GM21381 (cell line): ENCODE measurements around the gene EIF2B5.

Experiments used
- ATAC-seq: cut with Tn5 transposase; IDR thresholded peaks from one replicate; pipeline ENCODE4 v1.9.1; 2021; ENCODE audit warnings: mild to moderate bottlenecking, moderate library complexity; ENCODE audit not compliant: unreplicated experiment

Gene EIF2B5

GRCh38 chr3:184172681-184173373 is 37.7 kb downstream of the EIF2B5 start:
- no peak for ATAC-seq

DNA sequence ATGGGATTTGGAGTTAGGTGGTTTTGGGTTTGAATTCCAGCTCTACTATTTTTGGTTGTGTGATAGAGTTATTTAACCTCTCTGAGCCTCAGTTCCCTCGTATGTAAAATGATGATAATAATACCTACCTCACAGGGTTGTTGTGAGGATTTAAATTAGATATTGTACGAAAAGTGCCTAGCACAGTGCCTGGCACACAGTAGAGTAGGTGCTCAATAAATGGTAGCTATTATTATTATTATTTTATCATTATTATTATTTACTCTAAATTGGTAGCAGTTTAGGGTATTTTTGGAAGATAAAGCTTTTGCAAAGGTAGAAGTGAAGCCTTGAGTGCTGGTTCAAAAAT is 38.2 kb downstream of the EIF2B5 start:
- no peak for ATAC-seq

DNA sequence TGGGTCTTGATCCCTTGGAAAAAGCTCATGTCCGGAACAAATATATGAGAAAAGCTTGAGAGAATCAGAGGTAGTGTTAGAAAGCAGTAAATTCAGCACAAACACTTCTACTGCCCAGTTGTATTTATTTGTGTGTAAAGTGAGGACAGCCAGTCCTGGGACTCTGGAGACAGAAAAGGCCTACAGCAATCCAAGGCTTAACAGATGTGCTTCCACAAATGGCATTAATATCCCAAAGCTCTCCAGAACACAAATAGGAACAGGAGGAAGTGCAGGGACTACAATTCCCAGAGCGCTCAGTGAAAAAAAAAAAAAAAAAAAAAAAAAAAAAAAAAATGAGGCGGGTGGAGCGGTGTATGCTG is 39.1 kb downstream of the EIF2B5 start:
- peak; percentile 2 for ATAC-seq

DNA sequence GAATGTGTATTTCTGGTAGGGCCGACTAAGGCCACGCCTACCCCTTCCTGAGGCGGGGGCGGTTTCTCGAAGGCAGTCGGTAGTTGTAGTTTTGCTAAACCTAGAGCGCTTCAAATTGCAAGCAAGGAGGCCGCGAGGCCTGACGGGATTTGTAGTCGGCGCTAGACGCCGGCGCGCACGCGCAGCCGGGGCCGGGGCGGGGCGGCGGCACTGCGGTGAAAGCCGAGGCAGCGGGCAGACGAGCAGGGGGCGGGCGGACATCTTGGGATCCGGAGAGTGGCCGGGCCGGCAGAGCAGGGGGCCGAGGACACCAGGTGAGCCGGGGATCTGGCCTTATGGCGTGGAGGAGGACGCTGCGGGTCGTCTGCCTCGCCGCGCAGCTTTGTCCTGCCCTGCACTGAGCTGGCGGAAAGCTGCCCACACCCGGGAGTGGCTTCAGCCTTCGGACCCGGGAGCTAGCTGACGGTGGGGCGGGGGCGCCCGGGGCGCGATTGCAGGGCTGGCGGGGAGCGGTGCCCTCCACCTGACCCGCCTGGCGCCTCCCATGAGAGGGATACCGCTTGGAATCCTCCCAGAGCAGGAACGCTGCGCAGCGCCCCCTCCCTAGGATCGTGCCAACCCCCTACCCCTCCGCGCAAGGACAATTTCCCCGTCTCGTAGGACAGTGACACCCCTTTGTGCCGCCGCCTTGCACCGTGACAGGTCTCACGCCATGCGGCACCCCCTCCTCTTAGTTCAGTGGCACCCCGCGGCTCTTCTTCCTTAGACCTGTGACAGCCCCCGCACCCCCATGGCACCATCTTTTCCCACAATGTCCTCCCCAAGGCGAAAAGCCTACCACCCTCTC is 39.7 kb downstream of the EIF2B5 start, which contains the start of gene AP2M1:
TSS of gene AP2M1 (plus strand) at position 210 of the 847 bp plus-strand sequence. CDS start 2,139 bp downstream, outside the sequence.
- ATAC-seq = peak; percentile 92

DNA sequence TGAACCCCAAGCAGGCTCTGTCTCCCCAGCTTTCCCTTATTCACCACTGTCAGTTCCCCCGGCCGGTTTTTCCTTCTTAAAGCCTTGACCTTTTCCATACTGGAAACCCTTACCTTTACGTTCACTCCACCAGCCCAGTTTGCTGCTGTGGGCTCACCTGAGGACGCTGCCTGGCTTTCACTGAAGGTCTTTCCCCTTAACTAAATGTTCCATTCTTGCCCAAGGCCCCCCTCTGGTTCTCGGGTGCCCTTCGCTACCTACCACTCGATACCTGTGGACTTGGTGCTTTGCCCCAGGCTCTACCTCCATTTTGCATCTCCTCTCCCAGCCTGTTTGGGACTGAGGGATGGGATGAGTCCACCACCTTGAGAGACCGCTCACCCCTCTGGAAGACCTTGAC is 40.3 kb downstream of the EIF2B5 start:
- ATAC-seq = no peak

DNA sequence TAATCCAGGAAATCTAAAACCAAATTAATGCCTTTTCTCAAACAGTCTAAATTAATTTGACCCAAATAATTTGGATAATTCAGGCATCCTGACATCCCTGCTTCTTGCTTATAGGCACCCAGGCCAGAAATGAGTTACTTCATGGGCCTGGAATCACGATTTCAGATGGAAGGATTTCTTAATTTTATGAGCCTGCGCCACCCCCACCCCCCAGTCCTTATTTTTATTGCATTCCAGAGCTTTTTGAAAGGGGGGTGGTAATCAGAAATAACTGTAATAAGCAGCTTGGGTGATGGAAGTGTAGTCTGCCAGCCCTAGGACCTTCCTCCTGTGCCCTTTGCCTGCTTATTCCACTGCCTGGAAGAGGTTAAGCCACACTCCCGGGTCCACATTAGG is 40.8 kb downstream of the EIF2B5 start:
- no peak for ATAC-seq

DNA sequence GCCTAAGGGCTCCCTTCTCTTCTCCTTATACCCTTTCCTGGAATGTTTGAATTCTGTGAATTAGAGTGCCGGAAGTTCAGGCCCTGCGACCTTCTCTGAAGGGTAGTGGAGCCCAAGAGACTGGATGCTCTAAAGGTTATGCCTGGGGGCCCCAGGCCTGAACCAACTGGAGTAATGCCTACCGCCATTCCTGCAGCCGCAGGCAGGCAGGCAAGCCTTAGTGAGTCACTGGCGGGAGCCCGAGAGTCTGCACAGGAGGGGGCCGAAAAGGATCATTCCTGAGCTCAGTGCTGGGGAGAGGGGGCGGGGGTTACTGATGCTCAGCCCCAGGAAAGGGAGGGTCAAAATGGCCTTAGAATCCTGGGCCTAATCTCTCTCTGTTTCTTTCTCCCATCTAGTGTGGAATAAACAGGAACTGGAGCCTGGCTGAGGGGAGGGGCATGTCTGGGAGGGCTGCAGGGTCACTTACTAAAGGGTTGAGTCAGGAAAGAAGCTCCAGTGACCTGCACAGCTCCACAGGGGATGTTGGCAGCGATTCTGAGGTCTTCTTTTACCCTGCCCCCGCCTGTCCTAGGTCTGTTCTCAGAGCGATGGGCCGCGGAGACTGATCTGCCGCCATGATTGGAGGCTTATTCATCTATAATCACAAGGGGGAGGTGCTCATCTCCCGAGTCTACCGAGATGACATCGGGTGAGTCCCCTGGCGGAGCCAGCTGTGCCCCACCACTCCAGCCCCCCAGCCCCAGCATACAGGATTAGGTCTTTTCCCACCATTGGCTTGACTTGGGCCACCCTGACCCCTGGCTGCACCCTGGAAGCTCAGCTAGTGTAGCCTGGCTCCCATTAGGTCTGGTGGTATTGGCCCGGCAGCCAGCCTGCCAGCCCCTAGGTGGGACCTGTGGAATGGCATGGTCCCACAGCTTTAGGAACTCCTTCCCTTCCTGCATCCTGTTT is 41.5 kb downstream of the EIF2B5 start:
- ATAC-seq = no peak

DNA sequence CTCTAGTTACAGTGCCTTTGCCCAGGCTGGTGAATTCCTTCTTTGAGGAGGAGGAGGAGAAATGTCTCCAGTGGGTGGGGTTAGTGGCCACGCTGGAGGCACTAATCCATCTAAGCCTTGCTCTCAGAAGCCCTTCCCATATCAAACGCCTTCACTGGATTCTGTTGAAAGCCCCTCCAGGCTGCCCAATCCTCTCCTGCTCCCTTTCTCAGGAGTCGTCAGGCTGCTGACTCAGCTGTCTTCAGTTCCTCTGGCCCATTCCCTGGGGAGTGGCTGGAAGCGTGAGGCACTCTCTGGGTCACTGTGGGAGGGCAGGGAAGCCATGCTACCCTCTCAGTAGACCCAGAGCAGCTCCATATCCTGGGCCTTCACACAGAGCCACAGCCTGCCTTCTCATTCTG is 42.2 kb downstream of the EIF2B5 start:
- no peak for ATAC-seq

DNA sequence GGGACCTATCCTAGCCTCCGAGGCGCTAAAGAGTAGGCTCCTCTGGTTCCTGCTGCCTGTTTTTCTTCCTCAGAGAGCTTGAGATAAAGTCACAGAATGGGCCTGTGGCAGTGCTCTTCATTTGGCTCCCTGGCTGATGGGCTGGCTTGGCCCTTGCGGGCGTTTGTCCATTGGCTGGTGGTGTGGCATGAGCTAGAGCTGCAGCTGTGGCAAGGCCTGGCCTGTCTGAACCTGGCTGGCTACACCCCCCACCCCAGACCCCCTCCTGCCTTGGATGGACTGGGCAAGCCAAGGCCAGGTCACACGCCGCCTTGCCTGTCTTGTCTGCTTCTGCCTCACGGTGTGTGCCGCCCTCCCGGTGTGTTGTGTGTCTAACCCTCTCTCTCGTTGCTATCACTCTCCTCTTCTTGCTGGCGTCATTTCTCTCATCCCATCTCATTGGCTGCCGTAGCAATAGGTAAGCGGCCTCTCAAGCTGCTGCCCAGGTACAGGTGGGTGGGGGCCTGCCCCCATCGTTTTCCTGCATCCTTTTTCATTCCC is 42.7 kb downstream of the EIF2B5 start:
- ATAC-seq = no peak

DNA sequence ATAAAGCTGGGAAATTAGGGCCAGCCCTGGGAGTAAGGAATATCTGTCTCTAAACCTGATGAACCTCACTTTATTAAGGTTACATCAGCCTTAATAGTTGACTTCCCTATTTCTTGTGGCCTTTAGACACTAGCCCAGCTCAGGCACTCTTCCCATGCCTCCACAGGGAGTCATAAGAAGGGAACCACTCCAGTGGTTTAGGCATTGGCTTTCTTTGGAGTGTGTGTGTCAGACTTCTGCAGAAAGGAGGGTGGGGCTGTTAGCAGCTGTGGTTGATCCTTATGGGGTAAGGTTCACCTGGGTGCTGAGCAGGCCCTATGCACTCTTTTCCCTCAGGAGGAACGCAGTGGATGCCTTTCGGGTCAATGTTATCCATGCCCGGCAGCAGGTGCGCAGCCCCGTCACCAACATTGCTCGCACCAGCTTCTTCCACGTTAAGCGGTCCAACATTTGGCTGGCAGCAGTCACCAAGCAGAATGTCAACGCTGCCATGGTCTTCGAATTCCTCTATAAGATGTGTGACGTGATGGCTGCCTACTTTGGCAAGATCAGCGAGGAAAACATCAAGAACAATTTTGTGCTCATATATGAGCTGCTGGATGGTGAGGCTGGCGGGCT is 43.5 kb downstream of the EIF2B5 start:
- no peak for ATAC-seq

DNA sequence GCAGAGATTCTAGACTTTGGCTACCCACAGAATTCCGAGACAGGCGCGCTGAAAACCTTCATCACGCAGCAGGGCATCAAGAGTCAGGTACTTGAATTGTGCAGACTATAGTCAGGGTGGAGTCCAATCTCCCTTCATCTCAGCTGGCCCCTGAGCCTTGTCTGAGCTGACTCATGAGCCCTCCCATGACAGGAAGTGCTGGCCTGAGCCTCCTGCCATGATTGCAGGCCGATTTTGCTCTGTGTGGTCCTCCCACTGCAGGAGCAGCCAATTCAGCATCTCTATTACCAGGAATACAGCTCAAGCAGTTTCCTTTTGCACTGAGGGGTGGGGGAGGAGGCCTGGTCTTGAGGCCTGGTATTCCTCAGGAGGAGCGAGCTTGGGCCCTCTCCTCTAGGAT is 45.0 kb downstream of the EIF2B5 start:
- no peak for ATAC-seq

- ATAC-seq = no peak
These were observed 46.4 kb downstream of the EIF2B5 start for GRCh38 chr3:184181596-184181995.

DNA sequence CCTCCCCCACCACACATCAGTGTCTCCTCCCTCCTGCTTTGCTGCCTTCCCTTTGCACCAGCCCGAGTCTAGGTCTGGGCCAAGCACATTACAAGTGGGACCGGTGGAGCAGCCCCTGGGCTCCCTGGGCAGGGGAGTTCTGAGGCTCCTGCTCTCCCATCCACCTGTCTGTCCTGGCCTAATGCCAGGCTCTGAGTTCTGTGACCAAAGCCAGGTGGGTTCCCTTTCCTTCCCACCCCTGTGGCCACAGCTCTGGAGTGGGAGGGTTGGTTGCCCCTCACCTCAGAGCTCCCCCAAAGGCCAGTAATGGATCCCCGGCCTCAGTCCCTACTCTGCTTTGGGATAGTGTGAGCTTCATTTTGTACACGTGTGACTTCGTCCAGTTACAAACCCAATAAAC is 48.5 kb downstream of the EIF2B5 start:
- ATAC-seq = no peak

DNA sequence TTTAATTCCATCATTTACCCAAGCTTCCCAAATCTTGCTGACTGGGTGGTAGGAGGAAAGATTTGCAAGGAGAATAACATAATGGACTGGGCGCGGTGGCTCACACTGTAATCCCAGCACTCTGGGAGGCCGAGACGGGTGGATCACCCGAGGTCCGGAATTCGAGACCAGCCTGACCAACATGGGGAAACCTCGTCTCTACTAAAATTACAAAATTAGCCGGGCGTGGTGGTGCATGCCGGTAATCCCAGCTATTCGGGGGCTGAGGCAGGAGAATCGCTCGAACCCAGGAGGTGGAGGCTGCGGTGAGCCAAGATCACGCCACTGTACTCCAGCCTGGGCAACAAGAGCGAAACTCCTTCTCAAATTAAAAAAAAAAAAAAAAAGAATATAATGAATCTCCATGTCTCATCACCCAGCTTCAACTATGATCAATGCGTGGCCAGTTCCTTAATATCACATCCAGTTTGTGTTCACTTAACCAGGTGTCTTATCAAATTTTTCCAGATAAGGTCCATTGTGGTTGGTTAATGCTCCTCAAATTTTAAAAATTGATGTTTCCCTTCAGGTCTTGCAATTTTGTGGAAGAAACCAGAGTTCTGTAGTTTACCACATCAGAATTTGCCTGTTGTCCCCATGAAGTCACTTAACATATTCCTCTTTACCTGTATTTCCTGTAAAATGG is 49.5 kb downstream of the EIF2B5 start:
- ATAC-seq = no peak

- peak; percentile 92 for ATAC-seq
These were observed 50.5 kb downstream of the EIF2B5 start for GRCh38 chr3:184185461-184186183.

GRCh38 chr3:184186184-184186901 is 51.2 kb downstream of the EIF2B5 start, which contains the start of gene ABCF3:
ABCF3 (plus strand) TSS chr3:184186199; CDS start chr3:184186208, 9 bp downstream.
- ATAC-seq = peak; percentile 22

DNA sequence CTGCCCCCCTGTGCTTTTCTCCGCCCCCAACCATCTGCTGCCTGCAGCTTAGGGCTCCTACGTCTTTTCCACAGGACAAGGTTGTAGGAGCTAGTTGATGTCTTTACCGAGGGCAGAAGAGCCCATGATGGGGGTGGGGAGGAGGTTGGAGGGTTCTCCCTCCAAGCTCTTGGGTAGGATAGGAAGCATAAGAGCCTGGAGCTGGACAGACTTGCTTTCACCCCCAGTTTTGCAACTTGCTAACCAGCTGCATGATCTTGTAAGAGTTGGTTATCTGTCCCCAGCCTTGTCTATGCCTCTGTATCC is 51.7 kb downstream of the EIF2B5 start:
- no peak for ATAC-seq

DNA sequence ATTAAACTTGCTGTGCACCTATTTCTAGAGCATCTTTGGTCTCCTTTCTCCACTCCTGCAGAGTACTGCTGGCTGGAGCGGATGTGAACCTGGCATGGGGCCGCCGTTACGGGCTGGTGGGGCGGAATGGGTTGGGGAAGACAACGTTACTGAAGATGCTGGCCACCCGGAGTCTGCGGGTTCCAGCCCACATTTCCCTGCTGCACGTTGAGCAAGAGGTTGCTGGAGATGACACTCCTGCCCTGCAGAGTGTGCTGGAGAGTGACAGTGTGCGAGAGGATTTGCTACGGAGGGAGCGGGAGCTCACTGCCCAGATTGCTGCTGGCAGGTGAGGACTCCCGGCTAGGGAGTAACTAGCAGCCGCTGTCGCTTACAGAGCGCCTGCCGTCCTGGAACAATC is 52.9 kb downstream of the EIF2B5 start:
- no peak for ATAC-seq

DNA sequence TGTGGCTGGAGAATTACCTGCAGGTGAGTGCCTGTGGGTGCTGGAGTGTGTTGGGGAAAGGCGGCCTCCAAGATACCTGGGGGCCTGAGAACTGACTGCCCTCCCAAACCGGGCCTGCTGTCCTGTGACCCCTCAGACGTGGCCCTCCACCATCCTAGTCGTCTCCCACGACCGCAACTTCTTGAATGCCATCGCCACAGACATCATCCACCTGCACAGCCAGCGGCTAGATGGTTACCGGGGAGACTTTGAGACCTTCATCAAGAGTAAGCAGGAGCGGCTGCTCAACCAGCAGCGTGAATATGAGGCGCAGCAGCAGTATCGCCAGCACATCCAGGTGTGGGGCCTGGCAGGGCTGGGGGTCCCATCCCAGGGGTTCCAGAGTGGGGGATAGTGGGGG is 54.3 kb downstream of the EIF2B5 start:
- ATAC-seq = no peak
